ENCODE data around the gene RFXAP.

- no peak for TF ChIP-seq FOXA1 (IDR thresholded peaks at IDR 0.05)
- TF ChIP-seq CTCF (IDR thresholded peaks at IDR 0.05; ENCODE audit: low read depth, low read length, missing input control), result no peak
- no peak for TF ChIP-seq MAX (IDR thresholded peaks at IDR 0.05)
- no peak for TF ChIP-seq JUND (IDR thresholded peaks at IDR 0.05)
- no peak for TF ChIP-seq YY1 (IDR thresholded peaks at IDR 0.05)
- TF ChIP-seq RAD21 (IDR thresholded peaks at IDR 0.05), result no peak
- TF ChIP-seq REST (IDR thresholded peaks at IDR 0.05), result no peak
- TF ChIP-seq ZBTB33 (IDR thresholded peaks at IDR 0.05), result no peak
- no peak for TF ChIP-seq TAF1 (conservative IDR thresholded peaks at IDR 0.05)
- no peak for TF ChIP-seq SP1 (IDR thresholded peaks at IDR 0.05)
Measured at GRCh38 chr13:36837354-36838092, 18.5 kb downstream of the RFXAP start.

All from liver (tissue), 3 donors.